ENCODE results near the gene GRPEL1. TPM values are rescaled to one million over a fixed set of nuclear protein-coding genes. Genes with fewer than 3 reads are reported as not detected.

The GRPEL1 gene
- total and polyA plus RNA-seq, 8 donors = 20.1 to 33.9 (median 28.5) TPM

DNA sequence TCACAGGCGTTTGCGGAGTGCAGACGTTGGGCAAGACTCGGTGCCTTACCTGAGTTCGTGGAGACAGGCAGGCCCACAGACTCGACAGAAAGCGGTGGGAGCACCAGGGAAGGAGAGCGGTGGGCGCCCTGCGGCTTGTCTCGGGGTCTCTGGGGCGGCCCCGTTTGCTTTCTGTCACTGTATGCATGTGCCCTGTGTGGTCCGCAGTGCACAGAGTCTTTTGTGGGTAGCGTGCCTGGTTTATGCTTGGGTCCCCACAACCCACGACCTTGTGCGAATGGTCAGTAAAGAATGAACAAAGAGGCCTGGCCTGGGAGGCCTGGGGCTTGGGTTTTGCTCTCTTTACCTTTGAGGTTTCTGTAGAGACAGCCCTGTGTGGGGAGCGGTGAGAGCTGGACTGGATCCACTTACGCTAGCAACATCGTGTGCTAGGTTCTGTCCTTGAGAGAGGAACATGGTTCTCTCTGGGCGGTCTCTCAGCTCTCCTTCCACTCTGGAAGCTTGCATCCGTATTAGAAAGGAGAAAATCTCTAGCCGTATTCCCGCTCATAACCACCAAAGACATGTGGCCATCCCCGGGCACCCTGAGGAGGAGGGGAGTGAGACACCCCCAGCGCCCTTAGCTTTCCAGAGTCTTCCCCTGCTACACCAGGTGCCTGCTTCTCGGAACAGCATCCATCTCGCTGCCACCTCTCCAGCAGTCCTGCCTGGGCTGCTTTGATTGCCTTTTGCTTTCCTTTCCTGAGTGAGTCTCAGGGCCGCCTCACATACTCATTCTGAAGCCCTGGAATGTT lies 23.5 kb downstream of the GRPEL1 start:
- DNase-seq (peak in 2 of 4 donors; percentile 4 to 36), ATAC-seq (no peak)
- TF ChIP-seq, protein P1, sequence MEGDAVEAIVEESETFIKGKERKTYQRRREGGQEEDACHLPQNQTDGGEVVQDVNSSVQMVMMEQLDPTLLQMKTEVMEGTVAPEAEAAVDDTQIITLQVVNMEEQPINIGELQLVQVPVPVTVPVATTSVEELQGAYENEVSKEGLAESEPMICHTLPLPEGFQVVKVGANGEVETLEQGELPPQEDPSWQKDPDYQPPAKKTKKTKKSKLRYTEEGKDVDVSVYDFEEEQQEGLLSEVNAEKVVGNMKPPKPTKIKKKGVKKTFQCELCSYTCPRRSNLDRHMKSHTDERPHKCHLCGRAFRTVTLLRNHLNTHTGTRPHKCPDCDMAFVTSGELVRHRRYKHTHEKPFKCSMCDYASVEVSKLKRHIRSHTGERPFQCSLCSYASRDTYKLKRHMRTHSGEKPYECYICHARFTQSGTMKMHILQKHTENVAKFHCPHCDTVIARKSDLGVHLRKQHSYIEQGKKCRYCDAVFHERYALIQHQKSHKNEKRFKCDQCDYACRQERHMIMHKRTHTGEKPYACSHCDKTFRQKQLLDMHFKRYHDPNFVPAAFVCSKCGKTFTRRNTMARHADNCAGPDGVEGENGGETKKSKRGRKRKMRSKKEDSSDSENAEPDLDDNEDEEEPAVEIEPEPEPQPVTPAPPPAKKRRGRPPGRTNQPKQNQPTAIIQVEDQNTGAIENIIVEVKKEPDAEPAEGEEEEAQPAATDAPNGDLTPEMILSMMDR (IDR thresholded peaks at IDR 0.05) = no peak
- no peaks in the 10 kb centered on the region for H3K27me3 ChIP-seq
- intact Hi-C loops (cut with DNase I) = no loop called here
- H3K27ac ChIP-seq = peak overlapping the region; percentile 72 to 92
- no peaks in the 10 kb centered on the region for H3K9me3 ChIP-seq
- H3K36me3 ChIP-seq = peaks cover 0 to 6% of the 10 kb centered on the region in 2 donors
- peaks cover 6 to 54% of the 10 kb centered on the region in 2 donors for H3K4me1 ChIP-seq
- peak overlapping the region; percentile 77 to 94 for H3K4me3 ChIP-seq

DNA sequence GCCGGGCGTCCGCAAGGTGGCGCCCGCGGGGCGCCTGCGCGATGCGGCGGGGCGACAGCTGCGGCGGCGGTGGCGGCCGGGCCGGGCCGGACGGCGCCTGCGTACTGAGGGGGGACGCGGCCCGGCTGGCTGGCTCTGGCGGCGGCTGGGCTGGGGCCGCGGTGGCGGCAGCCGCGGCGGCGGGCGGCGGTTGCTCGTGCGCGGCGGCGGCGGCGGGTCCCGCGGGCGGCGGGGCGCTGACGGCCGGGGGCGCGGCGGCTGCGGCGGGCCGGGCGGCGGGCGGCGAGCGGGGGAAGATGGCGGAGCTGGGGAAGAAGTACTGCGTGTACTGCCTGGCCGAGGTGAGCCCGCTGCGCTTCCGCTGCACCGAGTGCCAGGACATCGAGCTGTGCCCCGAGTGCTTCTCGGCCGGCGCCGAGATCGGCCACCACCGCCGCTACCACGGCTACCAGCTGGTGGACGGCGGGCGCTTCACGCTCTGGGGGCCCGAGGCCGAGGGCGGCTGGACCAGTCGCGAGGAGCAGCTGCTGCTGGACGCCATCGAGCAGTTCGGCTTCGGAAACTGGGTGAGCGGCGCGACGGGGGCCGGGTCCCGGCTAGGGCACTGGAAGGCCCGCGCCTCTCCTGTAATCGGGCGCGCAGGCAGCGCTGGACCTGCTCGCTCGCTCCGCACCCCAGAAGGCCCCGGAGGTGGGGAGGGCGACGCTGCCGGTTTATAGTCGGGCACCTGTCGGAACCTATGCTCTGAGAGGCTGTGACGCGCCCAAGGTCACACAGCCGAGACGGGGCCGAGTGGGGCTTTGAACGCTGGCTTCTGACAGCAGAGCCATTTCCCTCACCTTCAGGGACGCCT lies 24.4 kb downstream of the GRPEL1 start, which contains the start of gene TADA2B:
Gene TADA2B (plus strand): TSS at position 89 of the 853 bp plus-strand sequence. CDS start 208 bp downstream, at position 297.
- intact Hi-C loops (cut with DNase I) = no loop called here
- ATAC-seq (peak; percentile 6), DNase-seq (peak; percentile 26 to 91 (median 44))
- H3K27me3 ChIP-seq = no peaks in the 10 kb centered on the region
- peak within 1 kb of the TSS; percentile 94 to 95 for H3K4me3 ChIP-seq
- peak within 1 kb of the TSS; percentile 72 to 93 for H3K27ac ChIP-seq
- peaks cover 0 to 6% of the 10 kb centered on the region in 2 donors for H3K36me3 ChIP-seq
- no peaks in the 10 kb centered on the region for H3K9me3 ChIP-seq
- TF ChIP-seq, protein P1 (IDR thresholded peaks at IDR 0.05) = no peak
- peaks cover 6 to 54% of the 10 kb centered on the region in 2 donors for H3K4me1 ChIP-seq

DNA sequence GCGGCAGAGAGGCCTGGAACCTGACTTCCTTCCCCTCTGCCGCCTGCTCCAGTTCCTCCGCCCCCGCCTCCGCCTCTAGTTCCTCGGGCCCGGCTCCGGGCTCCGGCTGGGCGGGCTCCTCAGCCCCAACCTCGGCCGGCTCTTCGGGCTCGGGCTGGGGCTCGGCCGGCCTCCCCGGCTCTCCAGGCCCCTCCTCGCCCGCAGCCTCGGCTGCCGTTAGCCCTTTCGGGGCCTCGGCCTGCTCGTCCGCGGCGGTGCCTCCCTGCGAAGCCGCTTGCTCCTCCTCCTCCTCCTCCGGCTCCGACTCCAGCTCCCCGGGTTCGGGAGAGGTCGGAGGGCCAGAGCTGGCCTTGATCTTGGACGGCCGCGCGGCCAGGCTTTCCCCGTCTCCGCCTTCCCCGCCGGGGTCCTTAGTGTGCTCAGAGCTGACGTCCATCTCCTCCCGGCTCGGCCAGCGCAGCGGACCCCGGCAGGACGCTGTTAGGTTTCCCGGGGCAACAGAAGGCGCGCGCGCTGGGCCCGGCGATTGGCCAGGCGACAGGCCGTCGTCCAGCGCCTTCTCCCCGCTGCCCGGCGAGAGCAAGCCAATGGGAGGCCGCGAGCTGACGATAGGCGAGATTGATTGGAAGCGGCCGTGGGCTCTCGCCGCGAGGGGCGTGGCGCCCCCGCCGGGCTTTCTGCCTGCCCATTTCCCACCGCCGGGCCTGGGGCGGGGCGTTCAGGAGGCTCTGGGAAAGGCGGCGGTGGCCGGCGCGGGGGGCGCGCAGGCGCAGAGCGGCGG lies 25.2 kb downstream of the GRPEL1 start:
- H3K27me3 ChIP-seq = no peaks in the 10 kb centered on the region
- intact Hi-C loops (cut with DNase I) = no loop called here
- peak overlapping the region; percentile 41 to 93 for H3K27ac ChIP-seq
- TF ChIP-seq, protein P1 (IDR thresholded peaks at IDR 0.05) = peak in 1 of 2 donors; percentile 66
- ATAC-seq (peak; percentile 96), DNase-seq (peak; percentile 98 to 99 (median 98))
- H3K4me3 ChIP-seq = peak overlapping the region; percentile 58 to 95
- peaks cover 6 to 54% of the 10 kb centered on the region in 2 donors for H3K4me1 ChIP-seq
- no peaks in the 10 kb centered on the region for H3K36me3 ChIP-seq
- no peaks in the 10 kb centered on the region for H3K9me3 ChIP-seq

DNA sequence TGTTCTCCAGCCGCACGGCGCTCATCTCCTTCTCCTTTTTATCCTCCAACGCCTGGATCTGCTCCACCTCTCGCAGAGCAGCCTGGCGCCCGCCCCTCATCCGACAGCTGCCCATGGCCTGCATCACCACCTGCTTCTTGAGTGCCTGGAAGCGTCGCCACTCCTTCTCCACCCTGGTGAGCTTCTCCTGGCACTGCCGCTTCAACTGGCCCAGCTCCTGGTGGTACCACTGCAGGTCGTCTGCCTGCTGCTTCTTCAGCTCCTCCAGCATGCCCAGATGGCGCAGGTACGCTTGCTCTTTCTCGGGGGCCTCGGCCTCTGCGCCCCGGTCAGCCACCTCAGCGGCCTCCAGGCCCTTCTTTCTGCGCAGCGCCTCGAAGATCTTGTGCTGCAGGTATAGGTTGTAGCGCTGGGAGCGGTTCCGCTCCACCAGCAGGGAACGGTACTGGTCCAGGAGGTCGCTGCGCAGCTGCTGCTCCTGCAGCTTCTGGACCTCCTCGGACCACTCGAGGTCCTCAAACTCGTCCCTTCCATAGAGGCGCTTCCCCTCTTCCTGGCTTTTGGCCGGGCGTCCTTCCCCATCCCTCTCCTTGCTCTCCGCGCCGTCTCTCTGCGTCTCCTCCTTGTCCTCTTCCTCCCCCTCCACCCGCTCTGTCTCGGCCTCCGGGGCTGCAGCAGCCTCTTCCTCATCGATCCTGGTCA lies 25.9 kb downstream of the GRPEL1 start:
- H3K9me3 ChIP-seq = no peaks in the 10 kb centered on the region
- TF ChIP-seq, protein P1 (IDR thresholded peaks at IDR 0.05) = no peak
- H3K4me3 ChIP-seq = peak overlapping the region; percentile 58 to 95
- intact Hi-C loops (cut with DNase I) = no loop called here
- no peaks in the 10 kb centered on the region for H3K36me3 ChIP-seq
- peak overlapping the region; percentile 41 to 93 for H3K27ac ChIP-seq
- ATAC-seq (no peak), DNase-seq (peak in 3 of 4 donors; percentile 17 to 80 (median 69))
- H3K27me3 ChIP-seq = no peaks in the 10 kb centered on the region
- peaks cover 6 to 53% of the 10 kb centered on the region in 2 donors for H3K4me1 ChIP-seq
